Fibroblast of the aortic adventitia (primary cell): ENCODE results near the gene NME7. TPM values are rescaled to one million over a fixed set of nuclear protein-coding genes. Genes with fewer than 3 reads are reported as not detected.

Experiments
- DNase-seq: peaks from one replicate; pipeline ENCODE4 v3.0.0-alpha.2; 2010; ENCODE audit warnings: low read depth
- H3K4me3 ChIP-seq: 2 replicates; pipeline ENCODE4 v1.5.1; 2011; ENCODE audit warnings: low read depth, mild to moderate bottlenecking, control low read depth, low read length, moderate library complexity
- CTCF ChIP-seq: IDR thresholded peaks from 2 replicates; pipeline ENCODE4 v1.5.1; 2011; ENCODE audit warnings: mild to moderate bottlenecking, low read length, control low read depth, inconsistent platforms; ENCODE audit not compliant: insufficient read depth
- total RNA-seq: library from RNA; depleted of rRNA; stranded (reverse); fragments of >200 nt; gene quantifications from 2 replicates; pipeline ENCODE4 v1.2.3, GENCODE V29; 2012; ENCODE audit warnings: low replicate concordance

NME7 gene
- total RNA-seq, 1 donor, result 36.0 TPM

DNA sequence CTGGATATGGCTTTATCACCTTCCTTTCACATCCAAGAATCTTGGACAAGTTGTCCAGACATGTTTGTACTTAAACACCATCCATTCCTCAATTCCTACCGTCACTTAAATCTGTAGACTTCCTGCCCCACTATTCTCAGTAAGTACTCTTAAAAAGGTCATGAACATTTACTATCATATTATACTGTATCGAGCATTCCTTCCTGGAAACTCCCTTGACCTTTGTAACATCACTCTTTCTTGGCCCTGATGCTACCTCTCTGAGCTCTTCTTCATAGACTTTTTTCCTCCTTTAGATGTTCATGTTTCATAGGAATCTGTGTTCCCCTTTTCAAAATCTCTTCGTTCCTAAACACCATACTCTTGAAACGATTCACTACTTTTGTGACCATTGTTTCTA is 15.9 kb upstream of the NME7 start:
- no peak overlapping the region for H3K4me3 ChIP-seq
- DNase-seq, result no peak
- TF ChIP-seq CTCF, result no peak

DNA sequence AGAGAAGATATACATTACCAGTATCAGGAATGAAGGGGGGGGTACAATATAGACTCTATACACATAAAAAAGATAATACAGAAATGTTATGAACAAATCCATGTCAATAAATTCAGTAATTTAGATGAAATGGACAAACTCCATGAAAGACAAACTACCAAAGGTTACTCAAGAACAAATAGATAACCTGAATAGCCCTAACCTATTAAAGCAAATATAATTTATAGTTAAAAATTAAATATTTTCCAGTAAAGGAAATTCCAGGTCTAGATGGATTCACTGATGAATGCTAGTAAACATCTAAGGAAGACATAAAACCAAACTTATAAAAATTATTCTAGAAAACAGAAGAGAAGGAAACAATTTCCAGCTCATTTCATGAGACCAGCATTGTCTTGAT is 13.6 kb upstream of the NME7 start:
- no peak for TF ChIP-seq CTCF
- no peak overlapping the region for H3K4me3 ChIP-seq
- DNase-seq, result no peak

GRCh38 chr1:169371404-169371803 is 3.8 kb upstream of the NME7 start:
- no peak for TF ChIP-seq CTCF
- DNase-seq, result no peak
- H3K4me3 ChIP-seq, result no peak overlapping the region

GRCh38 chr1:169368406-169368769 is 791 bp upstream of the NME7 start:
- DNase-seq, result no peak
- no peak for TF ChIP-seq CTCF
- H3K4me3 ChIP-seq, result peak overlapping the region; percentile 86

DNA sequence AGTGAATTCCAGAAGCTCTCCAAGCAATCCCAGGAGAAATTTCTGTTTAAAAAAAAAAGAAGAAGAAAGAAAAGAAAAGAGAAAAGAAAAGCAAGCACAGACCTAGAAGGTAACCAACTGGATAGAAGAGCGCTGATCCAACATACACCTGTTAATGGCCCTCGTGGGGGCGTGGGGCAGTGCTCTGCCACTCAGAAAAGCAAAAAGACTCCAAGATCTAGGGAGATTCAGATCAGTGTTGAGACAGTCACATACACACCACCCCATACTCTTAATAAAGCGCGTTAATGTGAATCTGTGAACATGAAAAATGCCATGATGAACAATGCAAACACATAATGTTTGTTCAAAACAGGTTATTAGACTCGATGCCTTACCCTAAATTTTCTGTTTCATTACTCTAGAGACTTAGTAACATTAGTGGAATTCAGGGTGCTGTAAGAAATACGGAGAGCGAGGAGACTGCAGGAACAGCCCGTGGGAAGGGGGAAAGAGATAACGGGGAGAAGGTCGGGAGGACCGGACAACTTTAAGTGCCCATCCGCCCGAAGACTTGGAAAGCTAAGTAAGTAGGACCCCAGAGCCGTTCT is 406 bp downstream of the NME7 start:
- TF ChIP-seq CTCF, result no peak
- H3K4me3 ChIP-seq, result peak overlapping the region; percentile 86
- no peak for DNase-seq

DNA sequence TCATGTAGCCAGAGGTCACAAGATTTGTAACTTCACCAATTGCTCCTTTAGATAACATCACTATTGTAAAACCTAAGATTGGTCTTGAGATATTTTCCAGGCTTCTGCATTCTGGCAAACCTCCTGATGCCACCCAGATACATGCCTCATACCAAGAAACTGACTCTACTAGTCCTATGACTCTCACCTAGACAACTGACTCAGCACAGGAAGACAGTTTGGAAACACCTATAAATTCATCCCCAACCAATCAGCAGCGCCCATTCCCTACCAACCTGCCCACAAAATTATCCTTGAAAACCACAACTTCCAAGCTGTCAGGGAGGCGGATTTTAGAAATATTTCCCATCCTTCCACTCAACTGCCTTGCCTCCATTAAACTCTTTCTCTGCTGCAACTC is 2.6 kb downstream of the NME7 start:
- DNase-seq, result no peak
- H3K4me3 ChIP-seq, result no peak overlapping the region
- no peak for TF ChIP-seq CTCF

DNA sequence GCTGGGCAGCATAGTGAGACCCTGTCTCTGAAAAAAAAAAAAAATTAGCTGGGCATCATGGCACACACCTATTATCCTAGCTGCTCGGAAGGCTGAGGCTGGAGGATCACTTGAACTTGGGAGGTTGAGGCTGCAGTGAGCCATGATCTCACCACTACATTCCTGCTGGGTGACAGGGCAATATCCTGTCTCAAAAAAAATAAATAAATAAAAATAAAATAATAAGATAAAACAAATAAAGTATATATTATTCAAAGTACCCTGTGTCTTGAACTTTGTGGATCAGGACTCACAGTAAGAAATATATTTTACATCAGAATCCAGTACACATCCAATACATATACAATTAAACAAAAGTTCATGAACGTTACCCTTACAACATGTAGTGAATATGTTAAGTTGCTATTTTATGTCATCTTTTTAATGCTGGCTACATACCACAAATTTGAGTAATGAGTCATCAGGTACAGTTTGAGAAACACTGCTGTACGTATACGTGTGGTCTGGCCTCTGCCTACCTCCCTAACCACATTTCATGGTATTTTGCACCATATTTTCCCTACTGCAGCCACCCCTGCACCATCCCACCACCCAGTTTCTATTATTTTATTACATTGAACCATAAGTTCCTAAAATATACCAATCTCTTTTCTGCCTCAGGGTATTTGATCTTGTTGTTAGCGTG is 4.4 kb downstream of the NME7 start:
- no peak overlapping the region for H3K4me3 ChIP-seq
- peak; percentile 87 for DNase-seq
- no peak for TF ChIP-seq CTCF
